Ammon's horn (tissue), 1 donor: Measurements from ENCODE around the gene CALM3.
A peak's percentile ranks its signal among the peaks of the same experiment; 100 is the strongest.

Source experiments
- DNase-seq: peaks from one replicate; pipeline ENCODE4 v3.0.0-alpha.2; 2016; ENCODE audit warnings: low spot score

The CALM3 gene

DNA sequence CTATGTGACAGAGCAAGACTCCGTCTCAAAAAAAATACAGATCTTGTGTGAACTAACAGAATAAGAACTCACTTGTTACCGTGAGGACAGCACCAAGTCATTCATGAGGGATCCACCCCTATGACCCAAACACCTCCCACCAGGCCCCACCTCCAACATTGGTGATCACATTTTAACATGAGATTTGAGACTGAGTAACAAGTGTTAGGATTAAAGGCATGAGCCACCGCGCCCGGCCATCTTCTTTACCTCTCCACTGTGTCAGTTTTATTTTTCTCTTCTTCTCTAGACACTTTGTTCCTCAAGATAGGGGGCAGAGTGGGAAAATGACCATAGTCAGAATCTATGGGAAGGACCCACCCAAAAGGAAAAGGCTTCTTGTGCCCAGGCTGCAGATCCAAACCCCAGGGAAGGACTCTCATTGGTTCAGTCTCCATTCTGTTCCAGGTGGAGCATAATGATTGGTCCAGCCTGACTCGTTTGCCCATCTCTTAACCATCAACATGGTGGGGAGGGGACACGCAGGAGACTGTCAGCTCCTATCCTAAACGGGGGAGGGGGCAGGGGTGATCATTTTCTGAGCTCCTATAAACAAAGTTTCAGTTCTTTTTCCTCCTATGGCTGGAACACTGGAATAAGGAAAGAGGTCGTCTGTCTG is 1.3 kb upstream of the CALM3 start:
- DNase-seq = no peak

DNA sequence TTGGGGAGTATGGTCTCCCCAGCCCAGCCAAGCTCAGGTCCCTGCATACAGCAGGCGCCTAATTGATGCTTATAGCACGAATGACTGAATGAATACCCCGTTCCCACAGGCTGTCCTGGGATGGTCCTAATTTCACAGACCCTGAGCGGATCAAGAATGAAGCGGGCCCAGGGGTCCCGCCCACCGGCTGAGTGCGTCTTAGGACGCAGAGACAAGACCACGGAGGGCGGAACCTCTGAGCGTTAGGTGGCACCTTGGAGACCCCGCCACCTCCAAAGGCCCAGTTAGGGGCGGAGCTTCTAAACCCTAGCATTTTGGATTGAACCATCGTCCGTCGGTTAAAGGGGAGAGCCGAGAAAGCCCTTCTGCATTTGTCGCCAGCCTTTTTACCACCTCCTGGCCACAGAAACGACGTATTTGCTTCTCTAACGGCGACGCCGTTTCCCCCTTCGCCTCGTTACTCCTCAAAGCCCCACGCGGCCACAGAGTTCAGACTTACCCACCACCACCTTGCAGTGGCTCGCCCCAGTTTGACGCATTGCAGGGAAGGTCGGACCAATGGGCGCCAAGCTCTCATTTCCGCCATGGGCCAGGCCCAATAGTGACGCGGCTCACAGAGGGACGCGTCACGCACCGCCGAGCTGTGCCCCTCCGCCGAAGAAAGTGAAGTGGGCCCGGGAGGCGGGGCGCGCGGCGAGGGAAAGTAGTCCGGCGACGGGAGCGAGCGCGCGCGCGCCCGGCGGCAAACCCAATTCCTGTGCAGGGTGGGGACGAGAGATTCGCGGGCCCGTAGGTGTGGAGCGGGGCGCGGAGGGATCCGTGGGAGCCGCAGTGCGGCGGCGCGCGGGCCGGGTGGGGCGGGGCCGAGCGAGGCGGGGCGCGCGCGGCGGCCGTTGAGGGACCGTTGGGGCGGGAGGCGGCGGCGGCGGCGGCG is 479 bp upstream of the CALM3 start:
- DNase-seq = peak; percentile 97

DNA sequence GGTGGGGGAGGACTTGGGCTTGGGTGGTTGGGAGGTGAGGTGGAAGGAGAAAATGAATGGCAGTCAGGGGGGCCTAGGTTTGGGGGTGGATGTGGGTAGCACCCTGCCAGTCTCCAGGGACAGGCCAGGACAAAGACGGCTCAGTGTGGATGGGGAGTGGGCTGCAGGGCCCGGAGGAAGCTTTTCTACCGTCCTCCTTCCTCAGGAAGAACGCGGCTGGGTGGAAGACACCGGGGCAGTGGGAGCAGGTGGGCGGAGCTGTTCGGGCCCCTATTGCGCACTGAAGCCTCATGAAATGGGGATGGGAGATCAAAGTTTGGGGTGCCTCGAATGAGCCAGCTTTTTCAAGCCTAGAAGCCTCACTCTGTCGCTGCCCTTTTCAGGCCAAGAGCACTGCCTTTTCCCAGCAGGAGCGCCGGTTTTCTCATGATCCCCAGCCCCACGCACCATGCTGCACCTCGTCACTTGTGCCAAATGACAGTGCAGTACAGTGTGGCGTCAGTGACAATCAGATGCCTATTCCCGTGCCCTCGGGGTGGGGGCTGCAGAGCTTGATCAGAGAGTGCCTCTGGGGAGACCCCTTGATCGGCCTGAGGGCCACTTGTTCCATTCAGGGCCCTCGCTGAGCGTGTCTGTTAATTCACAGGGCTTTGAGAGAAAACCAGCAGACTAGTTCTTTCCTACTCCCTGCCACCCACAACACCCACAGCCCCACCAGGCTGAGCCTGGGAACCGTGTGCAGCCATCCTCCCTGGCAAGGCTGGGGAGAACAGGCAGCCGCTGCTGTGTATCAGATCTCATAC is 1.5 kb downstream of the CALM3 start:
- DNase-seq = peak; percentile 68

DNA sequence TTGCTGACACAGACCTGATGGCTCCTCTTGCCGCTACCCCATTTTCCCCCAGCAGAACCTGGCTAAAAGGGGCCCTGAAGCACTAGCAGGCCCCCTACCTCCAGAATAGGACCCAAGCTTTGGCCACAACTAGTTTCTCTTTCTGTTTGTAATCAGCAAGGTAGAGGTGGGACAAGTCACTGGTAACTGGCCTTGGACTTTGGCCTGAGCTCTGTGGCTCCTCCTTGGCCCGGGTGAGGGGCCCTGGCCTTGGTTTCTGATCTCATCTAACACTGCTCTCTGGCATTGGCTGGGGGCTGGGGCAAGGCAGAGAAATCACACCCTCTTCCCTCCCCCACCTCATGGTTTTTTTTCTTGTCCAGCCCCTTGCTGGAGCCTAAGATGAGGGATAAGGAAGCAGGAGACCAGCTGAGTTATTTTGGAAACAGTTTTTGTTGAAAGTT is 2.1 kb downstream of the CALM3 start:
- no peak for DNase-seq

DNA sequence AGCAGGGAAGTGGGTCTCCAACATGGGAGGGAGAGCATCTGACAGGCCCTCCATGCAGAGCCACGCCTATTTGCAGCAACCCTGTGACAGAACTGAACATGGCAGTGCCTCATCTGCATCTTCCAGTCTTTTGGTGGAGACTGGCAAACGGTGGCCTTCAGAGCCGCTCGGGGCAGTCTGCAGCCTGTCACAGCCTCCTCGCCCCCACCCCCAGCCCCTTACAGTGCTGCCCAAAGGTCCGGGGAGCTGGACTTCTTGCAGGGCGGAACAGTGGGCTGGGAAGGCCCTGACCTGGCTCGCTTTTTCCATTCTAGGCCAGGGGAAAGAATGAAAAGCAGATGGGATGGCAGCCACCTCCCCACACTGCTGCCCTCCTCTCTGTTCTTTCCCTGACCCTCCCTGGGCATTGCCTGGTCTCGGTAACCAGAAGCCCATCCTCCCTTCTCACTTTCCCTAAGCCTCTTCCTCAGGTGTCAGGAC is 2.7 kb downstream of the CALM3 start:
- DNase-seq = no peak

DNA sequence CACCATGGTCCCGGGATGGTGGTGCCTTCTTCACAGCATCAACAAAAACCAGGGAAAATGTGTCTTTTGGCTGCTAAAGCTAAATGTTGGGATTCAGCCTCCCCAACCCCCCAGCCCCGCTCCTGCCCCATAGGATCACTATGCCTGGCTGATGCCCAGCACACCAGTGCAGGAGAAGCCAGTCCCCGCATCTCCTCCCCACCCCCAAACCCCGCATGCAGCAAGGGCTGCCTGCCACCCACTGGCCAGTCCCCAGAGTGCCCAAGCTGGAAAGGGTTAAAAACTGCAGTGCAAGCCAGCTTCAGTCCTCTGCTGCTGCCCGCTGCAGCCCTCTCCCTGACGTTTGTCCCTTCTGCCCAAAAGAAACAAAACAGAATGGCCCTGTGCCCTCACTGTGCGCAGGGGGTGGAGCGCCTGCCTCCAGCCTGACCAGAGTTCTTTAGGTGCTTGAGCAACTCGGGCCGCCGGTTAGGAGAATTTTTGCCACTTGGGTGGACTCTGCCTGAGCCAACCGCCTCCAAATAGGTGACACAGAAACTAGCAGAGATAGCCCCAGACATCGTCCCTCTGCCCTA is 3.7 kb downstream of the CALM3 start:
- peak; percentile 76 for DNase-seq

DNA sequence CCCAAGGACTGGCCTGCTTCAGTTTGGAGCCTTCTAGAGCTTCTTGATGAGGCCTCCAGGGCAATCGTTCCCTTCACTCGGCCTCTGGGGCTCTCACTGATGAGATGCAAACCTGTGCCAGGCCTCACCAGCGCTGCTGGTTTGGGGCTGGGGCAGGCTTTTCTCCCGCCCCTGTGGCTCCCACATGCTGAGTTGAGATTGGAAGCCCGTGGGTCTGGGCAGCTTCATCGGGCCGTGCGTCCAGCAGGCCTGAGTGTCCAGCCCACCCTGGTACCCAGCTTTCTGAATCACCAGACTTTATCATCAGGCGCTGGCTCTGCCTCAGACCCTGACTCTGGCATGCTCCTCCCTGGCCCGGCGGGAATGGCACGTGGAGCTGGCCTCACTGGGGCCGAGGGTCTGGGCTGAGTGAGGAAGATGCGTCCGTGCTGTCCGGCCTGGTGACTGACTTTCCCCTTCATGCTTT is 4.3 kb downstream of the CALM3 start:
- no peak for DNase-seq

DNA sequence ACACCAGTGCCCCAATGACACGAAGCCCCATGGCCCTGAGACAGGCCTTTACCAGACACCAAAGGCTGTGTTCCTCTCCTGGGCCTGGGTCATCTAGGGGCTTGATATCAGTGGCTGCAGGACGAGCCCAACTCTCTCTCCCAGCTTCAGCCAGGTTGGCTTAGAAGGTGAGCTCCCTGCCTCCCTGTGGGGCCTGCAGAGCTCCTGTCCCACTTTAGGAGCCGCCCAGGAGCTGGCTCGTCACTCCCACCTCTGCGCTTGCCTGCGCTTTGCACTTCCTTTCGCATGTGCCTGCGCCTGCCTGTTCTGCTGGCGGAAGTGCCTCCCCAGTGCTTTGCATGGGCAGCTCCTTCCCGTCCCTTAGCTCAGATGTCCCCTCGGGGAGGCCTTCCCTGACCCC is 4.9 kb downstream of the CALM3 start:
- DNase-seq = no peak

DNA sequence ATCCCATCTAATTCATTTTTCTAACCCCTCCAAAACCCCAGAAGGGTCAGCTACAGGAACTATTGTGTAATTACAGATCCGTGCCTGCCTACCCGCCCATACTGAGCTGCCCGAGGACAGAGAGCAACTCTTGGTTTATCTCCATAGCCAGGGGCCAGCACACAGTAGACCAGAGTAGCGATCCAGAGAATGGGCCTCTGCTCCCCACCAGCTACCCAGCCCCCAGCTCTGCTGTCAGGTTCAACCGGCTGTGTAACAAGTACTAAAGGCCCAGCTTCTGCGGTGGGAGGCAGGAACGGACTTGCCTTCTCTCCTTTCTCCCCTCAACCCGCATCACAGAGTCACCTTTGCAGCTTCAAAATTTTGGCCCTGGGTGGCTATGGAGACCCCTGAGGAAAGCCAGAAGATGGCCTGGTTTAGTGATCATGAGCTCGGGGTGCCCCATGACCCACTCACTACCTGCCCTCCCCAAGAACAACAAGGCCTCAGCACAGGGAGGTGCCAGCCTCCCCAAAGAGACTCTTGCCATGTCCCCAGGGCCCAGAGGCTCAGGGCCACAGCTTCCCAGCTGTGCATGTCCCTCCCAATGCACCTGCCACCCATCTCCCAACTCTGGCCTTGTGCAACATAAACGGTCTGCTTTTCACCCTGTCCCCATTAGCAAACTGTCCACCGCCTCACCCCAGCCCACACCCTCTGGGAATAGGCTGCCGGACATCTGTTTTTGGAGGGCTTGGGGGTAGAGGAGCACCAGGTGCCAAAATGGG is 5.7 kb downstream of the CALM3 start:
- DNase-seq = no peak

DNA sequence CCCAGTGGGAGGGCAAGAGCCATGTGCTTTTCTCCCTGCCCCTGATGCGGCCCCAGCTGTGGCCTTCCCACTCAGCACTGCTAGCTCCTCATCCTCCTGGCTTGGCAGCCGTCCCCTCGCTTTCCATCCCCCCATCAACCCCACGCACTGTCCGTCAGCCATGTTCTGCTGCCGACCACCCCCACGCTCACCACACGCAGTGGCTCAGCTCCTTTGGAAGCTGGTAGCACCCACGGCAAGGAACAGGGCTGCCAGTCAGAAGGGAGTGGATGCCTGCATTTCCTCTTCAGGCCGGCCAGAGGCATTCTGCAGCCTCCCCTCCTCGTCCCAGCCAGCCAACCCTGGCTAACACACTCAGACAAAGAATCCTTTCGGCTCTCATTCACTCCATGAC is 6.3 kb downstream of the CALM3 start:
- DNase-seq = peak; percentile 66

DNA sequence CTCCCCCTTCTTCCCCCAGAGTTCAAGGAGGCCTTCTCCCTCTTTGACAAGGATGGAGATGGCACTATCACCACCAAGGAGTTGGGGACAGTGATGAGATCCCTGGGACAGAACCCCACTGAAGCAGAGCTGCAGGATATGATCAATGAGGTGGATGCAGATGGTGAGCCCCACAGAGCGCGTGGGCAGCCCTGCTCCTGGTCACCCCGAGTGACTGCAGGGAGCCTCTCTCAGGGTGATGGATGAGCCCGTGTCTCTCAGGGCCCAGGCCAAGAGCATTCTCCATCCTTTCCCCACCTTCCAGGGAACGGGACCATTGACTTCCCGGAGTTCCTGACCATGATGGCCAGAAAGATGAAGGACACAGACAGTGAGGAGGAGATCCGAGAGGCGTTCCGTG is 7.0 kb downstream of the CALM3 start:
- DNase-seq = no peak

DNA sequence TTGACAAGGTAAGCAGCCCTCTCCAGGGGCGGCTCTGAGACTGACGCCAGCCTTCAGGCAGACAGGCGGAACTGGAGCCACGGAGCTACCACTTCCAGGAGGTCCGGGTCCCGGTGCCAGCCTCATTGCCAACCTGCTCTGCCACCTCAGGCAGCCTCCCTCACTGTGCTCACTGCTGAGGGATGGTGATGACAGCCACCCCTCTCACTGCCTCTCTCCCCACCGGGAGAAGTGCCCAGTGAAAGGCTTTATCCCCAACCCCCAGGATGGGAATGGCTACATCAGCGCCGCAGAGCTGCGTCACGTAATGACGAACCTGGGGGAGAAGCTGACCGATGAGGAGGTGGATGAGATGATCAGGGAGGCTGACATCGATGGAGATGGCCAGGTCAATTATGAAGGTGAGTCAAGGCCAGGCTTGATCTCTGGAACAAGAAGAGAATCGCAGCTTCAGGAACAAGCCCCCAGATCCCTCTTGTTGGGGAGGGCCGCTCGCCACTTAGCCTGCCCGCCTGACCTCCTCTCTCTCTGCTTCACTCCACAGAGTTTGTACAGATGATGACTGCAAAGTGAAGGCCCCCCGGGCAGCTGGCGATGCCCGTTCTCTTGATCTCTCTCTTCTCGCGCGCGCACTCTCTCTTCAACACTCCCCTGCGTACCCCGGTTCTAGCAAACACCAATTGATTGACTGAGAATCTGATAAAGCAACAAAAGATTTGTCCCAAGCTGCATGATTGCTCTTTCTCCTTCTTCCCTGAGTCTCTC is 7.6 kb downstream of the CALM3 start:
- DNase-seq = no peak

DNA sequence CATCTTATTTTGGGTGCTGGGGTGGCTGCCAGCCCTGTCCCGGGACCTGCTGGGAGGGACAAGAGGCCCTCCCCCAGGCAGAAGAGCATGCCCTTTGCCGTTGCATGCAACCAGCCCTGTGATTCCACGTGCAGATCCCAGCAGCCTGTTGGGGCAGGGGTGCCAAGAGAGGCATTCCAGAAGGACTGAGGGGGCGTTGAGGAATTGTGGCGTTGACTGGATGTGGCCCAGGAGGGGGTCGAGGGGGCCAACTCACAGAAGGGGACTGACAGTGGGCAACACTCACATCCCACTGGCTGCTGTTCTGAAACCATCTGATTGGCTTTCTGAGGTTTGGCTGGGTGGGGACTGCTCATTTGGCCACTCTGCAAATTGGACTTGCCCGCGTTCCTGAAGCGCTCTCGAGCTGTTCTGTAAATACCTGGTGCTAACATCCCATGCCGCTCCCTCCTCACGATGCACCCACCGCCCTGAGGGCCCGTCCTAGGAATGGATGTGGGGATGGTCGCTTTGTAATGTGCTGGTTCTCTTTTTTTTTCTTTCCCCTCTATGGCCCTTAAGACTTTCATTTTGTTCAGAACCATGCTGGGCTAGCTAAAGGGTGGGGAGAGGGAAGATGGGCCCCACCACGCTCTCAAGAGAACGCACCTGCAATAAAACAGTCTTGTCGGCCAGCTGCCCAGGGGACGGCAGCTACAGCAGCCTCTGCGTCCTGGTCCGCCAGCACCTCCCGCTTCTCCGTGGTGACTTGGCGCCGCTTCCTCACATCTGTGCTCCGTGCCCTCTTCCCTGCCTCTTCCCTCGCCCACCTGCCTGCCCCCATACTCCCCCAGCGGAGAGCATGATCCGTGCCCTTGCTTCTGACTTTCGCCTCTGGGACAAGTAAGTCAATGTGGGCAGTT is 8.6 kb downstream of the CALM3 start:
- no peak for DNase-seq

DNA sequence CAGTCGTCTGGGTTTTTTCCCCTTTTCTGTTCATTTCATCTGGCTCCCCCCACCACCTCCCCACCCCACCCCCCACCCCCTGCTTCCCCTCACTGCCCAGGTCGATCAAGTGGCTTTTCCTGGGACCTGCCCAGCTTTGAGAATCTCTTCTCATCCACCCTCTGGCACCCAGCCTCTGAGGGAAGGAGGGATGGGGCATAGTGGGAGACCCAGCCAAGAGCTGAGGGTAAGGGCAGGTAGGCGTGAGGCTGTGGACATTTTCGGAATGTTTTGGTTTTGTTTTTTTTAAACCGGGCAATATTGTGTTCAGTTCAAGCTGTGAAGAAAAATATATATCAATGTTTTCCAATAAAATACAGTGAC is 9.3 kb downstream of the CALM3 start:
- DNase-seq = no peak

DNA sequence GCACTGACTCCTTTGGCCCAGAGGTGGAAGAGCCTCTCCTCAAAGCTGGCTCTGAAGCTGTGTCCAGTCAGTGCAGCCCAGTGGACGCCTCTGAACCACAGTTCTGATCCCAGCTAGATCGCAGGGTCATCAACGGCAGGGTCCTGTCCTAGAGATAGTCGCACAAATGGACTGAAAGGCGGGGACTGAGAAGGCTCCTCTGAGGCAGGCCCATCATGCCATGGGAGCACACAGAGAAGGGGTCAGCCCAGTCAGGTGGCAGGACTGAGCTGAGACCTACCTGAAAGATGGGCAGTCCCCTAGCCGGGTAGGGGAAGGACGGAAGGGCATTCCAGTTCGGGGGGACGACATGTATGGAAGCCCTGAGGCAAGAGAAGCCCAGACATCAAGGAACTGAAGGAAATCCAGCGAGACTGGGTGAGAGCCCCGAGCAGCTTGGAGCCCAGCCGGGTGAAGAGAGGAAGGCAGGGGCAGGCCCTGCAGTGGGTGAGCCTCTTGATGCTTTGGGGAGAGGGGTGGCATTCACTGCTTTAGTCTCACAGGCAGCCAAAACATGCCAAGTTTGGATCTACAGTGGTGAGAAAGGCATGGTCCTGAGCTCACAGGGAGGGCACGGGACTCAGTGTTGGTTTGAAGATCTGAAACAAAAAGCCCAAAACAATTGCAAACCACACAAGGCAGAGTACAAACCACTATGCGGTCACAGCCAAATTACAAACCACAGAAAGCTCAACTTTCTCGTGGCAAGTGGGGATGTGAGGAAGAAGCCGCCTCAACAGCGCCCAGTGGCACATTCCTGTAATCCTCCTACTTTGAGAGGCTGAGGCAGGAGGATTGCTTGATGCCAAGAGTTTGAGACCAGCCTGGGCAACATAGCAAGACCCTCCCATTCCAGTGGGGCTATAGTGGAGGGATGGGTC is 10.0 kb downstream of the CALM3 start:
- no peak for DNase-seq

DNA sequence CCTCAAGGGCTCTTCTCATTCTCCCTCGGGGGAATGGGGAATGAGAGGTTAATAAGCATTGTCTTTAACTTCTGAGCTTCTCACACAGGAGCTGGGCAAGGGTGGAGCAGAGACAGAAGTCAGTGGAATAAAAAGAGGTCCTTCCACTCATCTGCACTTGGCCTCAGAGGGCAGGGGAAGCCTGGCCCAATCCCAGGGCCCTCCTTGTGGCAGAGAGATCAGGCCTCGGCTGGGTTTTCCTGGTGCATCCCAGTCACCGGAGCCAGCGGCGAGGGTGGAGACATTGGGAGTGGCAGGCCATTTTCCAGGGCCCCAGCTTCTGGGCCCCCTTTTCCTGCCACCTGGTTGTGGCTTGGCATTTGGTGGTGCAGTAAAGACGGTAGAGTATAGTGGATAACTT is 10.6 kb downstream of the CALM3 start:
- DNase-seq = no peak

DNA sequence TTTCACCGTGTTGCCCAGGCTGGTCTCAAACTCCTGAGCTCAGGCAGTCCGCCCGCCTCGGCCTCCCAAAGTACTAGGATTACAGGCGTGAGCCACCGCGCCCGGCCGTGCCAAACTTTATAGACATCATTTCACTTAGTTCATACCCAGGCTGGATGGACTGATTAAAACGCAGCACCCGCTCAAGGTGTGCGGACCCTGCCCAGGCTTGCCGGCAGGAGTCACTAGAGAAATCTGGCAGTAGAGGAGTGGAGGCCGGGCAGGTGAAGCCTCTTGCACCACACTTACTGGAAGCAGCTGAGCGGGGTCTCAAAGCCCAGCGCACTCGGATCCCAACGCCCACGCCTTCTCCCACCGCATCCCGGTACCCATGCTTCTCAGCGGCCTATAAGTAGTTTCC is 12.4 kb downstream of the CALM3 start:
- DNase-seq = no peak

DNA sequence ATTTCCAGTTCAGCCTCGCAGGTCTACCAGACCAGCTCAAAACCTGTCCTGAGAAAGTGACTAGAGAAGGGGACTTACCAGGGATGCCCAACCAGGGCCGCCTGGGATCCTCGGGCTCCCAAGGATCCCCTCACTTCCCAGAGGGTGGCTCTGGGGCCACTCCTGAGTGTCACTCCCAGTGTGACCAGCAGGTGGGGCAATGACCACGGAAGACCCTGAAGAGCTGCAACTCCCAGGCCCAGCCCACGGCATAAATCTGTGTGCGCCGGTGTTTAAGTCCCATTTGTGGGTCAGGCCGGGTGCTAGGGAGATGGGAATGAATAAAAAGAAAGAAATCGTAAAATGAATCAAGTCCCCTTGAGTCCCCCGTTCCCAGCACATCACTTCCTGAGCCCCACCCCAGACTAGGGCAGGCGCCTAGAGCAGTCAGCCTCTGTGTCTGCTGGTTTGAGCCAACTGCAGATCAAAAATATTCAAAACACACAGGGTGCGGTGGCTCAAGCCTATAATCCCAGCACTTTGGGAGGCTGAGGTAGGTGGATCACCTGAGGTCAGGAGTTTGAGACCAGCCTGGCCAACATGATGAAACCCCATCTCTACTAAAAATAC is 13.1 kb downstream of the CALM3 start:
- peak; percentile 92 for DNase-seq
